Osteocyte (in vitro differentiated cells): ENCODE results near the gene FOXC1. TPM values are rescaled to one million over a fixed set of nuclear protein-coding genes. Genes with fewer than 3 reads are reported as not detected.

ENCODE experiments used
- DNase-seq: peaks from one replicate; pipeline ENCODE4 v3.0.0; 2021; ENCODE audit warnings: mixed read lengths; ENCODE audit not compliant: unreplicated experiment; ENCODE audit errors: extremely low spot score
- H3K27ac Mint-ChIP-seq: one replicate; pipeline ENCODE4 v1.8.0; 2021; ENCODE audit warnings: mild to moderate bottlenecking, mixed read lengths; ENCODE audit not compliant: unreplicated experiment
- H3K27me3 Mint-ChIP-seq: one replicate; pipeline ENCODE4 v1.8.0; 2021; ENCODE audit warnings: mixed read lengths; ENCODE audit not compliant: unreplicated experiment
- H3K36me3 Mint-ChIP-seq: one replicate; pipeline ENCODE4 v1.8.0; 2021; ENCODE audit warnings: mixed read lengths; ENCODE audit not compliant: unreplicated experiment
- H3K4me1 Mint-ChIP-seq: one replicate; pipeline ENCODE4 v1.8.0; 2021; ENCODE audit warnings: mixed read lengths; ENCODE audit not compliant: unreplicated experiment
- H3K4me3 Mint-ChIP-seq: one replicate; pipeline ENCODE4 v1.8.0; 2021; ENCODE audit warnings: mild to moderate bottlenecking, moderate library complexity, mixed read lengths; ENCODE audit not compliant: unreplicated experiment
- H3K9me3 Mint-ChIP-seq: one replicate; pipeline ENCODE4 v1.8.0; 2021; ENCODE audit warnings: mixed read lengths; ENCODE audit not compliant: unreplicated experiment
- CTCF ChIP-seq: fragments of 200-600 bp; sonication (generic); IDR thresholded peaks from 2 replicates; pipeline ENCODE4 v1.5.0; 2021; ENCODE audit warnings: antibody characterized with exemption, mild to moderate bottlenecking, moderate library complexity
- total RNA-seq: library from RNA; stranded (reverse); gene quantifications from 2 replicates; pipeline ENCODE4 v1.2.1, GENCODE V29; 2021

Gene FOXC1
- total RNA-seq, 1 donor from 2014 or later: 106 TPM

GRCh38 chr6:1575210-1576041 is 34.3 kb upstream of the FOXC1 start:
- peaks cover 2% of the 10 kb centered on the region for H3K27me3 Mint-ChIP-seq
- TF ChIP-seq CTCF: no peak
- peaks cover 12% of the 10 kb centered on the region for H3K4me1 Mint-ChIP-seq
- peaks cover 5% of the 10 kb centered on the region for H3K36me3 Mint-ChIP-seq
- peak overlapping the region; percentile 56 for H3K27ac Mint-ChIP-seq
- H3K4me3 Mint-ChIP-seq: no peak overlapping the region
- DNase-seq: peak; percentile 76
- H3K9me3 Mint-ChIP-seq: peaks cover 17% of the 10 kb centered on the region

- peaks cover 10% of the 10 kb centered on the region for H3K9me3 Mint-ChIP-seq
- no peak overlapping the region for H3K4me3 Mint-ChIP-seq
These were observed 33.5 kb upstream of the FOXC1 start for GRCh38 chr6:1576166-1576565.

GRCh38 chr6:1576711-1577110 is 33.0 kb upstream of the FOXC1 start:
- H3K9me3 Mint-ChIP-seq: peaks cover 4% of the 10 kb centered on the region
- H3K36me3 Mint-ChIP-seq: no peaks in the 10 kb centered on the region
- peaks cover 12% of the 10 kb centered on the region for H3K4me1 Mint-ChIP-seq
- no peak for TF ChIP-seq CTCF
- no peak overlapping the region for H3K4me3 Mint-ChIP-seq
- peaks cover 2% of the 10 kb centered on the region for H3K27me3 Mint-ChIP-seq
- DNase-seq: peak; percentile 75
- no peak overlapping the region for H3K27ac Mint-ChIP-seq

More at GRCh38 chr6:1576166-1576565, 33.5 kb upstream of the FOXC1 start:
- DNase-seq: peak; percentile 44
- TF ChIP-seq CTCF: no peak
- Mint-ChIP-seq H3K27me3 (peaks cover 2% of the 10 kb centered on the region), H3K4me1 (peaks cover 12% of the 10 kb centered on the region), H3K36me3 (no peaks in the 10 kb centered on the region), H3K27ac (no peak overlapping the region)

GRCh38 chr6:1577146-1577680 is 32.5 kb upstream of the FOXC1 start:
- Mint-ChIP-seq H3K36me3 (no peaks in the 10 kb centered on the region), H3K9me3 (no peaks in the 10 kb centered on the region), H3K4me1 (peaks cover 12% of the 10 kb centered on the region), H3K27ac (no peak overlapping the region), H3K4me3 (no peak overlapping the region), H3K27me3 (no peaks in the 10 kb centered on the region)
- no peak for TF ChIP-seq CTCF
- DNase-seq: peak; percentile 81

GRCh38 chr6:1577896-1578745 is 31.6 kb upstream of the FOXC1 start:
- TF ChIP-seq CTCF: no peak
- H3K27me3 Mint-ChIP-seq: no peaks in the 10 kb centered on the region
- H3K4me1 Mint-ChIP-seq: peaks cover 12% of the 10 kb centered on the region
- H3K36me3 Mint-ChIP-seq: no peaks in the 10 kb centered on the region
- H3K9me3 Mint-ChIP-seq: no peaks in the 10 kb centered on the region
- no peak overlapping the region for H3K27ac Mint-ChIP-seq
- H3K4me3 Mint-ChIP-seq: no peak overlapping the region
- peak; percentile 32 for DNase-seq
